SK-N-SH treated with all-trans-retinoic acid at 6 μM for 48 hours (cell line): ENCODE measurements around the gene LAMC1.

Source experiments
- ESRRG ChIP-seq: fragments of 250-450 bp; sonication (Bioruptor Pico); IDR thresholded peaks from 2 replicates; pipeline ENCODE4 v1.6.1; 2021; ENCODE audit warnings: mild to moderate bottlenecking
- GLIS3 ChIP-seq: fragments of 250-450 bp; sonication (Bioruptor Pico); IDR thresholded peaks from 2 replicates; pipeline ENCODE4 v1.5.0; 2020; ENCODE audit warnings: mild to moderate bottlenecking, moderate library complexity
- PPARA ChIP-seq: fragments of 250-450 bp; sonication (Bioruptor Pico); IDR thresholded peaks from 2 replicates; pipeline ENCODE4 v1.5.0; 2020; ENCODE audit warnings: mild to moderate bottlenecking, borderline replicate concordance
- RARB ChIP-seq: fragments of 250-450 bp; sonication (Bioruptor Pico); IDR thresholded peaks from 2 replicates; pipeline ENCODE4 v1.8.0; 2021; ENCODE audit warnings: mild to moderate bottlenecking, moderate library complexity
- TOX ChIP-seq: fragments of 250-450 bp; sonication (Bioruptor Pico); IDR thresholded peaks from 2 replicates; pipeline ENCODE4 v1.8.0; 2021; ENCODE audit warnings: mild to moderate bottlenecking, moderate library complexity, borderline replicate concordance
- ZC3H10 ChIP-seq: fragments of 250-450 bp; sonication (Bioruptor Pico); IDR thresholded peaks from 2 replicates; pipeline ENCODE4 v1.5.1; 2021; ENCODE audit warnings: mild to moderate bottlenecking, moderate library complexity
- ZFP30 ChIP-seq: fragments of 450-650 bp; formaldehyde crosslinking; IDR thresholded peaks from 2 replicates; pipeline ENCODE4 v1.5.0; 2022; ENCODE audit warnings: mild to moderate bottlenecking, moderate library complexity
- TF ChIP-seq, protein P1 (sequence below): fragments of 250-450 bp; sonication (Bioruptor Pico); IDR thresholded peaks from 2 replicates; pipeline ENCODE4 v1.8.0; 2020; ENCODE audit warnings: mild to moderate bottlenecking, moderate library complexity, borderline replicate concordance
- TF ChIP-seq, protein P2 (sequence below): fragments of 250-450 bp; sonication (Bioruptor Pico); IDR thresholded peaks from 2 replicates; pipeline ENCODE4 v1.5.1; 2021; ENCODE audit warnings: mild to moderate bottlenecking, moderate library complexity
- TF ChIP-seq, protein P3 (sequence below): fragments of 250-450 bp; sonication (Bioruptor Pico); IDR thresholded peaks from 2 replicates; pipeline ENCODE4 v1.8.0; 2021; ENCODE audit warnings: low read depth, mild to moderate bottlenecking, moderate library complexity, borderline replicate concordance
- TF ChIP-seq, protein P4 (sequence below): fragments of 250-450 bp; sonication (Bioruptor Pico); IDR thresholded peaks from 2 replicates; pipeline ENCODE4 v1.5.0; 2020; ENCODE audit warnings: mild to moderate bottlenecking, moderate library complexity
- TF ChIP-seq, protein P5 (sequence below): fragments of 250-450 bp; sonication (Bioruptor Pico); IDR thresholded peaks from 2 replicates; pipeline ENCODE4 v1.5.1; 2020; ENCODE audit warnings: low read depth, mild to moderate bottlenecking, moderate library complexity

DNA sequence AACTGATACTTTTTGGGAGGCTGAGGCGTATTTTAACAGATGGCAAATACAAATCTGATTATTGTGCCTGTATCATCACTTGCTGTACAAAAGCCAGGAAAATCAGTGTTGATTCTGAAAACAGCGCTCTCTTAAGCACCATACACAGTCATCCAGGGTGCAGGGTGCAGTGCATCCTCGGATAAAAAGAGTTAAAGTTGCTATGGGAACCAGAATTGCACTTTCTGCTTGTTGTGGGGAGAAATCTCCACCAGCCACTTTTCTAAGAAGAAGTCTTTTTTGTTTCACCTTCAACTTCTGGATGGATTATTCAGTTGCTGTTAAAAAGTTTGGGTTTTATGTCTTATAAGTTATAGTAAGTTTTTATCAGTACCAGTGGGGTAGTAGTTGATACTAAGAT lies 3.8 kb downstream of the LAMC1 start:
- TF ChIP-seq, protein P1, sequence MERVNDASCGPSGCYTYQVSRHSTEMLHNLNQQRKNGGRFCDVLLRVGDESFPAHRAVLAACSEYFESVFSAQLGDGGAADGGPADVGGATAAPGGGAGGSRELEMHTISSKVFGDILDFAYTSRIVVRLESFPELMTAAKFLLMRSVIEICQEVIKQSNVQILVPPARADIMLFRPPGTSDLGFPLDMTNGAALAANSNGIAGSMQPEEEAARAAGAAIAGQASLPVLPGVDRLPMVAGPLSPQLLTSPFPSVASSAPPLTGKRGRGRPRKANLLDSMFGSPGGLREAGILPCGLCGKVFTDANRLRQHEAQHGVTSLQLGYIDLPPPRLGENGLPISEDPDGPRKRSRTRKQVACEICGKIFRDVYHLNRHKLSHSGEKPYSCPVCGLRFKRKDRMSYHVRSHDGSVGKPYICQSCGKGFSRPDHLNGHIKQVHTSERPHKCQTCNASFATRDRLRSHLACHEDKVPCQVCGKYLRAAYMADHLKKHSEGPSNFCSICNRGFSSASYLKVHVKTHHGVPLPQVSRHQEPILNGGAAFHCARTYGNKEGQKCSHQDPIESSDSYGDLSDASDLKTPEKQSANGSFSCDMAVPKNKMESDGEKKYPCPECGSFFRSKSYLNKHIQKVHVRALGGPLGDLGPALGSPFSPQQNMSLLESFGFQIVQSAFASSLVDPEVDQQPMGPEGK (CRISPR knock-in tag) = no peak
- TF ChIP-seq, protein P2, sequence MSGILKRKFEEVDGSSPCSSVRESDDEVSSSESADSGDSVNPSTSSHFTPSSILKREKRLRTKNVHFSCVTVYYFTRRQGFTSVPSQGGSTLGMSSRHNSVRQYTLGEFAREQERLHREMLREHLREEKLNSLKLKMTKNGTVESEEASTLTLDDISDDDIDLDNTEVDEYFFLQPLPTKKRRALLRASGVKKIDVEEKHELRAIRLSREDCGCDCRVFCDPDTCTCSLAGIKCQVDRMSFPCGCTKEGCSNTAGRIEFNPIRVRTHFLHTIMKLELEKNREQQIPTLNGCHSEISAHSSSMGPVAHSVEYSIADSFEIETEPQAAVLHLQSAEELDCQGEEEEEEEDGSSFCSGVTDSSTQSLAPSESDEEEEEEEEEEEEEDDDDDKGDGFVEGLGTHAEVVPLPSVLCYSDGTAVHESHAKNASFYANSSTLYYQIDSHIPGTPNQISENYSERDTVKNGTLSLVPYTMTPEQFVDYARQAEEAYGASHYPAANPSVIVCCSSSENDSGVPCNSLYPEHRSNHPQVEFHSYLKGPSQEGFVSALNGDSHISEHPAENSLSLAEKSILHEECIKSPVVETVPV (CRISPR knock-in tag) = no peak
- TF ChIP-seq, protein P3, sequence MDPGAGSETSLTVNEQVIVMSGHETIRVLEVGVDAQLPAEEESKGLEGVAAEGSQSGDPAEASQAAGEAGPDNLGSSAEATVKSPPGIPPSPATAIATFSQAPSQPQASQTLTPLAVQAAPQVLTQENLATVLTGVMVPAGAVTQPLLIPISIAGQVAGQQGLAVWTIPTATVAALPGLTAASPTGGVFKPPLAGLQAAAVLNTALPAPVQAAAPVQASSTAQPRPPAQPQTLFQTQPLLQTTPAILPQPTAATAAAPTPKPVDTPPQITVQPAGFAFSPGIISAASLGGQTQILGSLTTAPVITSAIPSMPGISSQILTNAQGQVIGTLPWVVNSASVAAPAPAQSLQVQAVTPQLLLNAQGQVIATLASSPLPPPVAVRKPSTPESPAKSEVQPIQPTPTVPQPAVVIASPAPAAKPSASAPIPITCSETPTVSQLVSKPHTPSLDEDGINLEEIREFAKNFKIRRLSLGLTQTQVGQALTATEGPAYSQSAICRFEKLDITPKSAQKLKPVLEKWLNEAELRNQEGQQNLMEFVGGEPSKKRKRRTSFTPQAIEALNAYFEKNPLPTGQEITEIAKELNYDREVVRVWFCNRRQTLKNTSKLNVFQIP (CRISPR knock-in tag) = no peak
- no peak for TF ChIP-seq PPARA (CRISPR knock-in tag)
- no peak for TF ChIP-seq ESRRG (CRISPR knock-in tag)
- TF ChIP-seq TOX (CRISPR knock-in tag) = no peak
- TF ChIP-seq, protein P4, sequence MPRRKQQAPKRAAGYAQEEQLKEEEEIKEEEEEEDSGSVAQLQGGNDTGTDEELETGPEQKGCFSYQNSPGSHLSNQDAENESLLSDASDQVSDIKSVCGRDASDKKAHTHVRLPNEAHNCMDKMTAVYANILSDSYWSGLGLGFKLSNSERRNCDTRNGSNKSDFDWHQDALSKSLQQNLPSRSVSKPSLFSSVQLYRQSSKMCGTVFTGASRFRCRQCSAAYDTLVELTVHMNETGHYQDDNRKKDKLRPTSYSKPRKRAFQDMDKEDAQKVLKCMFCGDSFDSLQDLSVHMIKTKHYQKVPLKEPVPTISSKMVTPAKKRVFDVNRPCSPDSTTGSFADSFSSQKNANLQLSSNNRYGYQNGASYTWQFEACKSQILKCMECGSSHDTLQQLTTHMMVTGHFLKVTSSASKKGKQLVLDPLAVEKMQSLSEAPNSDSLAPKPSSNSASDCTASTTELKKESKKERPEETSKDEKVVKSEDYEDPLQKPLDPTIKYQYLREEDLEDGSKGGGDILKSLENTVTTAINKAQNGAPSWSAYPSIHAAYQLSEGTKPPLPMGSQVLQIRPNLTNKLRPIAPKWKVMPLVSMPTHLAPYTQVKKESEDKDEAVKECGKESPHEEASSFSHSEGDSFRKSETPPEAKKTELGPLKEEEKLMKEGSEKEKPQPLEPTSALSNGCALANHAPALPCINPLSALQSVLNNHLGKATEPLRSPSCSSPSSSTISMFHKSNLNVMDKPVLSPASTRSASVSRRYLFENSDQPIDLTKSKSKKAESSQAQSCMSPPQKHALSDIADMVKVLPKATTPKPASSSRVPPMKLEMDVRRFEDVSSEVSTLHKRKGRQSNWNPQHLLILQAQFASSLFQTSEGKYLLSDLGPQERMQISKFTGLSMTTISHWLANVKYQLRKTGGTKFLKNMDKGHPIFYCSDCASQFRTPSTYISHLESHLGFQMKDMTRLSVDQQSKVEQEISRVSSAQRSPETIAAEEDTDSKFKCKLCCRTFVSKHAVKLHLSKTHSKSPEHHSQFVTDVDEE (CRISPR knock-in tag) = no peak
- TF ChIP-seq RARB (CRISPR knock-in tag) = no peak
- TF ChIP-seq, protein P5, sequence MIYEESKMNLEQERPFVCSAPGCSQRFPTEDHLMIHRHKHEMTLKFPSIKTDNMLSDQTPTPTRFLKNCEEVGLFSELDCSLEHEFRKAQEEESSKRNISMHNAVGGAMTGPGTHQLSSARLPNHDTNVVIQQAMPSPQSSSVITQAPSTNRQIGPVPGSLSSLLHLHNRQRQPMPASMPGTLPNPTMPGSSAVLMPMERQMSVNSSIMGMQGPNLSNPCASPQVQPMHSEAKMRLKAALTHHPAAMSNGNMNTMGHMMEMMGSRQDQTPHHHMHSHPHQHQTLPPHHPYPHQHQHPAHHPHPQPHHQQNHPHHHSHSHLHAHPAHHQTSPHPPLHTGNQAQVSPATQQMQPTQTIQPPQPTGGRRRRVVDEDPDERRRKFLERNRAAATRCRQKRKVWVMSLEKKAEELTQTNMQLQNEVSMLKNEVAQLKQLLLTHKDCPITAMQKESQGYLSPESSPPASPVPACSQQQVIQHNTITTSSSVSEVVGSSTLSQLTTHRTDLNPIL = no peak
- TF ChIP-seq ZC3H10 (CRISPR knock-in tag) = no peak
- TF ChIP-seq GLIS3 (CRISPR knock-in tag) = no peak
- TF ChIP-seq ZFP30 (CRISPR knock-in tag) = no peak
